ENCODE measurements around the gene PARD3B.

The PARD3B gene

DNA sequence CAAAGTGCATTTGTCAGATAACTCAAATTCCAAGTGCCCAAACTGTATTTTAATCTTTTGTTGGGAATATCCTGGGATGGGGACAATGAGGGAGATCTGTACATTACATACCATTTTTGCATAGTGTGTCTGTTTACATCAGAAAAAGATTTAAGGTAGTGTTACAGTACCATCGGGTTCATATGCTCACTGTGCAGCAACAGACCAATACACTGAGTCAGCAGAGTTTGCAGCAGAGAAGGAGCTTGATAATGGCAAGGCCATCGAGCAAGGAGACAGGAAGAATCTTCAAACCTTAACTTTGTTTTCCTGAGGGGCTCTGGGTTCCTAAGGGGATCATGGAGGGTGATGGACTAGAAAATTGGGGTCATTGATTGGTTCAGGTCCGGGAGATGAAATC, 399.7 kb downstream of the PARD3B start:
- DNase-seq (ENCODE audit: low read depth in 2 of 3, low spot score in 2 of 3) = no peak

DNA sequence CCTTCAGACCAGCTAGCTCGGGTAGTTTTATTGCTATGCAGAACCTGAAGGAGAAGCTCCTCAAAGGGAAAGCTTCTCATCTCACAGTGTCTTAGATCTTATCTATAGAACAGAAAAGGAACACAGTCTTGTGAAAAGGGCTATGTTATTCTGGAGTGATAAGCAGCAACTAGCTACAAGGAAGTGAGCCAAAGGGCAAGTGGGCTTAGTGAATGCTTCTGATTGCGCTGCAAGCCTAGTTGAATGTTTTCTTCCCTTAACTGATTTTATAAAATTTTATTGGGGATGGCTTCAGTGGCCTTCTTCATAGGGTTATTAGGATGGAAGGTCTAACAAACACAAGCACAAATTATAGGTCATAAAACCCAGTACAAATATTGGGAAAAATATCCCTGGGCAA, 400.1 kb downstream of the PARD3B start:
- DNase-seq (ENCODE audit: low read depth in 2 of 3, low spot score in 2 of 3) = no peak

DNA sequence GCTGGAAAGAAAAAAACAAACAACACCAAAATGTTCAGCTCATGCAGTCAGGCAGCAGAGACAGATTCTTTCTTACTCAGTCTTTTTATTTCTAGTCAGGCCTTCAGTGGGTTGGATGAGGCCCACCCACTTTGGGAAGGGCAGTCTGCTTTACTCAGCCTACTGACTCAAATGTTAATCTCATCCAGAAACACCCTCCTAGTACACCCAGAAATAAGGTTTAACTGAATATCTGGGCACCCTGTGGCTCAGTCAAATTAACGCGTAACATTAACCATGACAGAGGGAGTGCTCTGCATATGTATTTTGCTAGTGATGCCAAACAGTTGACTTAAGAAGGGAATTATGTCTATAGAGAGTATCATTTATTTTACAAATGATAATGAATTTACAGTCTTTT, 401.6 kb downstream of the PARD3B start:
- no peak for DNase-seq (ENCODE audit: low read depth in 2 of 3, low spot score in 2 of 3)

DNA sequence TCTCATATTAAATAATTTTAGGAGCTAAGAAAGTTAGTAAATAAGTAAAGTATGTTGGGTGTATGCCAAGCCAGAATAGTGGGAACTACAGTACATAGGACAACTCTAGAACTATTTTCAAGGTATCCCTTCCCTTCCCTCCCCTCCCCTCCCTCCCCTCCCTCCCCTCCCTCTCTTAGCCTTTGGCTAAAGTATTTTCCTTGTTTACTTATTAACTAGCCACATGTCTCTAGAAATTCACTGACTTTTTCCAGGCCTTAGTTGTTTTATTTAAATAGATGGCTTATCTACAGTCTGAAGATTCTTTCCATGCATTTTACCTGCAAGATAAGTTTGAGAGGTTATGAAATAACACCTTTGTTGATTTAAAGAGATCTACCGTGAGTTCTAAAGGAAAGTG, 402.1 kb downstream of the PARD3B start:
- DNase-seq (ENCODE audit: low read depth in 2 of 3, low spot score in 2 of 3) = no peak

DNA sequence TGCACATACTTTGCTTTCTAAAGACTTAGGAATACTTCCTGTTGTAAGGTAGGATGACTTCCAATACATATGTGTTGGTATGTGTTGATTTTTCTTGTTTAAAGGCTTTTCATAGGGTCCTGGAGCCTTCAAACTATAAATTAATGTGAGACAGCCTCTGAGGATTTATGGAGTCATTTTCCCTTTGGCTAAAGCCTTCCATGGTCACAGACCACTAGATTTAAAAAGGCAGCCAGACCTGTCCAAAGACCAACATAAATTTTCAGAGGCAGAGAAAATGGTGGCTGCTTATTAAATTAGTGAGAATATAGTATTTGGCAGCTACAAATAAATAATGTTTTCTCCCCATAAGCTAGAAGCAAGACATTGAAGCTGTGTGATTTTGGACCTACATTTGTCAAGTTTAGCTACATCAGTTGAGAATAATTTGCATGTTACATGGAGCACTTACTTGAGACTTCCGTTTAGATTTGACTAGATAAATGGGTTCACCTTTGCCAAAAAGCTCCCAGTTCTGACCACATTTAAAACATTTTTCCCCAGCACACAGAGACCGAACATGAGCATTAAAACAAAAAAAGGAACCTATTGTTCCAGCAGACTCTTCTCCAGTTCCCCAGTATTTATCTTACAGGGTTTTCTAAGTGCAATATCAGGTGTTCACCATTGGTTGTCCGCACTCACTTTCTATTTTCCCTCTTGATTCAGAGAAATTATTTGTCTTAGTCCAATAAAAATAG, 402.9 kb downstream of the PARD3B start:
- DNase-seq (ENCODE audit: low read depth in 2 of 3, low spot score in 2 of 3) = no peak

DNA sequence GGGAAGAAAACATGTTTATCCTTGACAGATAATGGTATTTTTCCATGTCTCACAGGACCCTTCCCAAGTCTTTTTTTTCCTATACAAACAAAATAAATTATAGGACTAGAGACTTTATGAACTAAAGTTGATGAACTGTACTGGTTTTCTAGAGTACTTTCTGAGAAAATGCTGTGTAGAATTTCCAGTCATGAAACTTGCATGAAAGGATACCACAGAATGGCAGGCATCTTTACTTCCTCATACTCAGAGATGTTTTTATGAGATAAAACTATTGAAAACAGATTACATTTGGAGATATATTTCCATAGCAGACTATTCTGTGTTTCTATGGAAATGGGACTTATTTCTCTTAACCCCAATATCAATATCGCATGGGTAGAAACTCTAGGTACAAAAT, 403.5 kb downstream of the PARD3B start:
- DNase-seq (ENCODE audit: low read depth in 2 of 3, low spot score in 2 of 3) = no peak

DNA sequence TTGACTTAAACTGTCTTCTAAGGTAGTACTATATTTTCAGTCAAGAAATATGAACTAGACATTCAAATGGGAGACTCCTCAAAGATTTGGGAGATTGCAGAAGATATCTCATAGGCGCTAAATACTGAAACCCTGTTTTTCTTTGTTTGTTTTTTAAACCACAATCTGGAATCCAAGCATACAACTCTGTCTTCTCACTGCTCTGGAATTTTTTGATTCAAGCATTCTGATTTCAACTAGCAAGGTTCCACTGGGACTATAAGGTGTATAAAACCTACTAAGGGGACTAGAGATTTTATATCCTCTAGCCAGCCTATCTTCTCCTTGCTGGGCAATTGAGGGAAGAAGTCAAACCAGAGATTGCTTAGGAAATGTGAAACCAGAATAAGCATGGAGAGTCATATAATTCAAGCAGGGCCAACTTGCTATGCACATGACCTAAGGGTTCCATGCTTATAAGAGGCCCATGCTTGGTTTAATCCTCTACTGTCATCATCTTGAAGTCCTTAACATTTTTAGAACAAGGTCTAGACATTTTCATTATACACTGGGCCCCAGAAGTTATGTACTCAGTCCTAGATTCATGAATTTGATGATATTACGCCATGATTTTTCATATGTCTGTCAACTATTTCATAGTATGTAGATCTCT, 405.5 kb downstream of the PARD3B start:
- no peak for DNase-seq (ENCODE audit: low read depth in 2 of 3, low spot score in 2 of 3)

DNA sequence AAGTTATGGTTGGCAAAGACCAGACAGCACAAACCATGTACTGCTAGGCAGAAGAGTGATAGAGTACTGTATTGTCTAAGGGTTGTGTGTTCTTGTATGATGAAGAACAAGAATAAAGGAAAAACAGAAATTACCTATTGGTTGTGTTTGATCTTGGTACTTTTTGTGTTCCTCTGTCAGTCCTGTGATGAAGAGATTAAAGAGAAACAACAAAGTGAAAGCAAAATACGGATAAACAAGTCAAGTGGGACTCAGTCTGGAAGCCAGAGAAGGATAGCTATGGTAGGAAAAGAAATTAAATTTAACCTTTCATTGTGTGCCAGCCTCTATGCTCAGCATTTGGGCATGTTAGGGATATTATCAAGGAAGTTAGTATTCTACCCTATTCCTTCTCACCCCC, 413.1 kb downstream of the PARD3B start:
- no peak for DNase-seq (ENCODE audit: low read depth in 2 of 3, low spot score in 2 of 3)

DNA sequence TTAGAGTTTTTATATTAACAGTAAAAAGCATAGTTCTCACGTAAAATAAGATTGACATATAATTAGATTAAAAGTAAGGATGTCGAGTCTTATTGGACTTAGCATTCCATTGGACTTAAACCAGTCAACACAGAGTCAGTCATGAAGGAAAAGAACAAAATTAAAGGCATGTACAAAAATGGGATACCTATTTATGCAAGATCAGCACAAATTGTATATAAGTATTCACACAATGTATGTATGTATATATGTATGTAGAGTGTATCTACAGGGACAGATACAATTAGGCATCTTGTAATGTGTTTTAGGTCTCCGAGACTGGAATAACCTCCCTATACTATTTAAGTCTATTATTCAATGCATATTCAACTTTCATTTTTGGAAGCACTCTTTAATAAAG, 419.1 kb downstream of the PARD3B start:
- DNase-seq (ENCODE audit: low read depth in 2 of 3, low spot score in 2 of 3) = no peak

DNA sequence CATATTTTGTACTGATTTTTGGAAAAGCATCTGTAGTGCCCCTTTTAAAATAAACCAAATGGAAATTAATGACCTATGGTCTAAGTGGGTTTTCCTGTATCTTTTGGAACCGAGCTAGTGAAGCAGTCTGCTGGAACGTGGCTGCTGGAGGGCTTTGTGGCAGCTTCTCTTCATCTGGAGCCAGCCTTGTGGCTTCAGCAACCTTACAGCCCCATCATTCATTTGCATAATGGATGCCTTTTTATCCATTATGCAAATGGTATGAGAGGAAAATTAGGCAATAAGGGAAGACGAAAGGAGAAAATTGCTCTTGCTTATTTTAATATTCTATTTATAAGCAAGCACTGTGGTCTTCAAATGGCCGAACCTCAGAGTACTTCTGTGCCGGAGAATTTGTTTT, 421.0 kb downstream of the PARD3B start:
- DNase-seq (ENCODE audit: low read depth in 2 of 3, low spot score in 2 of 3) = no peak

DNA sequence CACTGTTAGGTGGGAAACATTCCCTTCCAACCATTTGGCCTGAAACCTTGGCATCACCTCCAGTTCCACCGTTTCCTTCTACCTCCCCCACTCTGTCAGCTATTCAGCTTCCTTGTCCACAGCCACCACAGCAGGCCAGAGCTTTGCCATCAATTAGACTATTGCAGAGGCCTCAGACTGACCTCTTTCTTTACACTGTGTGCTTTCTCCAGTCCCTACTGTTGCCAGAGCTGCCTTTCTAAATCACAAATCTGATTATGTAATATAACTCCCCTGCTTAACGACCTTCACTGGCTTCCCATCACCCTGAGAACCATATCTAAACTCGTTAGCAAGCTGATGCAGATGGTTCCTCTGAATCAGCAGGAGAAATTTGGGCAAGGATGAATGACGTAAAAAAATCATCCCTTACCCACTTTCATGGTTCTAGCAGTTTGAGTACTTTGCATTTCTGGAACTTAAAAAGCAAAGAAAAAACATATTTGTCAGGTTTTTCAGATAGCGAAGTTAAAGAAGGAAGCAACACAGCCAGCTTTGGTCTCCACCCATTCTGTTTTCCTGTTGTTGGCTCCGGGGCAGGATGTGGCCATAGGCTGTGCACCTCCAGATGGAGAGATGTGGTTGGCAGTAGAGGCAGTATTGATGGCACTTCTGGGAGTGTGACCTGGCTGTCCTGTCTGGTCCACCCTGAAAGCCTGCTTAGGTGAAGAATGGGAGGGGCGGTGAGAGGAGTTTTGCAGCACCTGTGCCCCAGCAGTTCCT, 422.1 kb downstream of the PARD3B start:
- DNase-seq (ENCODE audit: low read depth in 2 of 3, low spot score in 2 of 3) = peak in 1 of 3 experiments; percentile 2

DNA sequence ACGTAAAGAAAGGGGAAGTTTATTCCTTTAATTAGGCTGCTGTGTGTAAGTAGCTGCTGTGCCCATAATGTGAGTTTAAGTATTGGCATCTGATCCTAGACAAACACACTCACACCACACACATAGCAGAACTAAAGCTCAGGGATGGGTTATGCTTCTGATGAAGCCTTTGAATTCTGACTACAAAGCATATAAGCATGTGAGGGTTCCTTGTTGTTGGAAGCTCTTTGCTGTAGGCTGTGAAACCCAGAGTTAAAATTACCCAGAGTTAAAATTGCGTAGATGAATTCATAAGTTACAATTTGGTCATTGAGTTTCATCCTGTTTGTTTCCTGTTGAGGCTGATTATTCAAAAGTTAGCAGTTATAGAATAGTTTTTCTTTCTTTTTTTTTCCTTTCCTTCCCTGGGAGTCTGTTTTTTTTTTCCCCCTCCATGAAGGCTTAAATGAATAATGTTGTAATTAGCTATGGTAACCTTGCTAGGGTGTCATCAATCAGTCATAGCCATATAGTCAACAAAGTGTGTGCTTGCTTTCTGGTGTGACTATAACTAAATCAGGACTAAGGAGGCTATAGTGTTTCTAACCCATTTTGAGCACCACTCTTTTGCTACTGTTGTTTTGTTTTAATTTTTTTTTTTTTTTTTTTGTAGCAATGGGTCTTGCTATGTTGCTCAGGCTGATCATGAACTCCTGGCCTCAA, 426.1 kb downstream of the PARD3B start:
- DNase-seq (ENCODE audit: low read depth in 2 of 3, low spot score in 2 of 3) = no peak

DNA sequence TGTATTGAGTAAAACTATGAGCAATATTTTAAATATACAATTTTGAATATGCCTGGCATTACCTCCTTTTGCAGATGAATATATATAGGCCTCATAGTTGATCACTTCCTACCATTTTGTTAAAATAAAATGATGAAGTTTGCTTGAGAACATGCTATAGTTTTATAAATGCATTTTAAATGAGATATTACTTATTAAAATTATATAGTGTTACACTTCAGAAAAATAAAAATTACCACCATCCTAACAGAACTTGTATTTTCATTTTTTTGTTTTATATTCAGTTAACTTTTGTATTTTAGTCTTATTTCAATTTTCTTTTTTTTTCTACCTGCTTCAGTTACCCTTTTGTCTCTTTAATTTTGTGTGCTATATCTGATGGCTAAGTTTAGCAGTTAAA, 426.9 kb downstream of the PARD3B start:
- no peak for DNase-seq (ENCODE audit: low read depth in 2 of 3, low spot score in 2 of 3)

DNA sequence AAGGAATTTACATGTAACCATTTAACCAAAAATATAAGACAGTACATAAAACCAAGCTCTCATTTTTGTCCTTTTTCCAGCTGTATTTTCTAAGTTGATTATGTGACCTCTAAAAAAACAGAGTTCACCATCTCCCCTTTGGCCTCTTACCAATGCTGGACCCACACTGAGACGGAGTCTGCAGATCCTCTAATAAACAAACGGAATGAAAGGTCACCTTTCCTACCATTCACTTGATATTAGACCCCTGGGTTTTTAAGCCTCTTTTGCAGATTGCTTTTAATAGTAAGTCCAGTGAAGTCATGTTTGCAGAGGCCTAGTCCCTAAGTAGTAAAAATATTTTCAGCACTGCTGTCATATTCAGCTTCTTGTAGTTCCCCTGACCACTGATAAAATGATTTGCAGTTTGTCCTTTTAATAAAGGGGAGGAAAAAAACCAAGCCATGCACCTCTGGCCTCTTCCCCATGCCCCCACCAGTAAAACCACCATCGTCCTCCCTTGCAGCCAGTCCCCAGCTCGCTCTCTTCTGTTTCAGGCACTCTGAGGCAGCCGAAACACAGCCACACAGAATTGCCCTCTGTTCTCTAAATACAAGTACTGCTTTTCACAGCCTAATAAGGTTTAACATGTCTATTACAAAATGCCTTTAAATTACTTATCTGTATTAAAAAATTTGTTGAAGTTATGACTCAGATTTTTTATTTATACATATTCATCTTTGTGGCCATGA, 427.5 kb downstream of the PARD3B start:
- DNase-seq (ENCODE audit: low read depth in 2 of 3, low spot score in 2 of 3) = no peak

DNA sequence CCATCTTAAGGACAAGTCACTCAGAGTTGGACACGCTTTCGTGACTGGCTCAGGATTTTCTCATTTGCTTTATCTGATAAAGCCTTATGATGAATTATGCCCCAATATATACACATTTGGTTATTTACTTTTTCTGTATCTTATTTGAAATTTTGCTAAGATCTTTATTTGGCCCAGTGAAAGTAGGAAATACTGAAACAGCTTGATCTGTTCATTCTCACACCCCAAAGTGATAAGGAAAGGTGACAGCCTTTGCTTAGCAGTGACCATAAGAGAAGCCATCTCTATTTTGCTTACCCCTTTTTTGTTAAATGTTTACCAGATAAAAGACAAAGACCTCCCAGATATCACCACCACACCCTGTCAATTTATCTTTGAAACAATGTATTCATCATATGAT, 428.3 kb downstream of the PARD3B start:
- DNase-seq (ENCODE audit: low read depth in 2 of 3, low spot score in 2 of 3) = no peak

DNA sequence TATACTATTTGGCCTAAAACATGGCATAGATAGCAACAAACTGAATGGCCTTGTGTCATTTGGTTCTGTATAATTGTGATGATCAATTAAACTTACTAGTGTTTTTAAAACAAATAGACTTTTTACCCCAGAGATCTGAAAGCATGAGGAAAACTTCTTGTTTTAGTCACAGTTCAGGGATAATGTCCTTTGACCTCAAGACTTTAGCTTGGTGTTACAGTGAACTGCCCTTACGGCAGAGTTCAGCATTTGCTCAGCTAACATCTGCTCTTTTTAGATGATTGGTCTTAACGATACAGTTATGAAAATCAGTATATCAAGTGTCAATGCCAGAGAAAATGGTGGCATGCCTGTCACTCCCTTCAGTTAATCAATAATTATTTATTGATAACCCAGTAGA, 429.2 kb downstream of the PARD3B start:
- DNase-seq (ENCODE audit: low read depth in 2 of 3, low spot score in 2 of 3) = no peak

DNA sequence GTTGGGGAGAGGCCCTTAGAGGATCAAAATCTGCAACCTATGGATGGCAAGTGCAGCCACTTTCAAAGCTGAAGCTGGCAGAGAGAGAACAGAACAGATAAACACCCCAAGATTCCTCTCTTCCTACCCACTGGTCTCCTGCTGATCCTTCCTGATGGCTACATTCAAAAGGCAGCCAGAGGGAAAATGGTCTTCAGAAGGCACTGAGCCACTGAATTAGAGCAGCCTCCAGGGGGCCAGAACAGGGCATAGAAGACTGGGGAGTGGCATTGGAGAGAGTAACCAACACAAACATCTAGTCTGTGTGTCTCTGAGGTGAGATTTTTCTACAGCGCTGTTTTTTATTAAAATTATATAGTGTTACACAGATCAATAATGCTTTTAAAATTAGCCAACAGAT, 432.6 kb downstream of the PARD3B start:
- no peak for DNase-seq (ENCODE audit: low read depth in 2 of 3, low spot score in 2 of 3)

DNA sequence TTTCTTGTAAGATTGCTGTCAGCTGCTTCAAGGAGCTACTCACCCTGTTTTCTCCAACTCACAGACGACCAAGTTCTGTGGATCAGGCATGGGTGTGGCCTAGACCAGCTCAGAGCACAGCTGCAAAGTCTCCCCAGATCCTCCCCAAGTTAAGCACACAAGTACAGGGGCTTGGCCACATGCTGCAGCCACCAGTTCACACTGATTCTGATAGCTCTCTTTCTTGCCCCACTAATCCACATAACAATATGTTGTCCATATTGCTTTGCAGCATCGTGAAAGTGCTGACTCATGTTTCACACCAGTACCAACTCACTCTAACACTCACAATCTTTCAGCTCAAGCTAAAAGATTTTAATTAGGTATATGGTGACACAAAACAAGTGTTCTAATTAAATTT, 437.0 kb downstream of the PARD3B start:
- no peak for DNase-seq (ENCODE audit: low read depth in 2 of 3, low spot score in 2 of 3)

DNA sequence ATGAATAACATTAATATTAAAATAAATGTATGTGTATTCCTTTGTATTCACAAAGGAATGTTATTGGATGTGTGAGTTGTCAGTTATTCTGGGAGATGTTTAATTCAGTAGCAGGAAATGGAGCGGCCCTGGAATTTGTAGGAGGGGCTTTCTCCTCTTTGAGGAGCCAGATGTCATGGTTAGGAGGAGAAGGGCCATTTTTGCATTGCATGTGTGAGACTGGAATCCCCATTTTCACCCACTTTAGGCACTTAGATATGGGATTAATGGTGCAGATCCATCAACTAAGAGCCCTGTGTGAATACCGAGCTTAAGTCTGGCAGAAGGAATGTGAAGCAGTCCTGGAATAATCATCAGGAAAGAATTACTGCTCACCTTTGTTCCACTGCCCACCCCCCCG, 439.2 kb downstream of the PARD3B start:
- no peak for DNase-seq (ENCODE audit: low read depth in 2 of 3, low spot score in 2 of 3)

DNA sequence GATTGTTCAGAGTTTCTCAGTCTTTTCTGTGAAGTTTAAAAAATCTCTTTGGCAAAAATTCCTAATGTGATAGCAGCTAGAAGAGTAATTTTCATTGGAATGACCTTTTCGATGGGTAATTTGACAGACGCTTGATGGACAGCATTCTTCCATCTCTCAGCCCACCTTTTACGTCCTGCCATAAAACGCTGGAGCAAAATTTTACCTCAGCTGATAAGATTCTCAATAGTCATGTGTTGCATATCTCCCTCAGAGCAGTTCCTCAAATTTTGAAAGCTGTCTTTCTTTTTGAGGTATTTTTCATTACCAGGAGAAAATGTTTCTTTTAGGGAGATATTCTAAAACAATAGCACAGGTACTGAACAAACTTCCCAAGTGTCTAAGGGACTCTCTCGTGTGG, 441.4 kb downstream of the PARD3B start:
- no peak for DNase-seq (ENCODE audit: low read depth in 2 of 3, low spot score in 2 of 3)

DNA sequence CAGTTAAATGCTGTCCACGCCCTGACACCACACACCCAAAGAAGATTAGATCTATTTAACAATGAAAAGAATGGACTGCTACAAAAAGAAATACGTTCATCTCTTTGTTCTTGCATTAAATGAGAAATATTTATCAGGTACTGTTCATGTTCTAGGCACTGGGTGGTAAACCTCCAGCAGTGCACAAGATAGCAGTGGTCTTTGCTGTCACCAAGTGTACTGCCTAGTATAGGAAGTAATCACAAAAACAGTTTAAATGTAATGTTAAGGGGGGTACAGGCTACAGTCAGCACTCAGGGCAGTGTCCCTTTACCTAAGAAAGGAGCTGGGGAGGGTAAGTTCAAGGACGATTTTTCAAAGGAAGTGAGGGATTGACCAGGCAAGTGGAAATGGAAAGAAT, 443.6 kb downstream of the PARD3B start:
- DNase-seq (ENCODE audit: low read depth in 2 of 3, low spot score in 2 of 3) = no peak
